ENCODE data around the gene NEUROD4.

Gene NEUROD4

GRCh38 chr12:54998958-54999510 lies 20.7 kb upstream of the NEUROD4 start:
- DNase-seq: no peak

GRCh38 chr12:55001198-55001868 lies 18.4 kb upstream of the NEUROD4 start:
- no peak for DNase-seq

GRCh38 chr12:55002355-55002754 lies 17.4 kb upstream of the NEUROD4 start:
- DNase-seq: no peak

- no peak for DNase-seq
Measured at GRCh38 chr12:55008944-55009585, 10.7 kb upstream of the NEUROD4 start.

- no peak for DNase-seq
Measured at GRCh38 chr12:55017416-55017925, 2.3 kb upstream of the NEUROD4 start.

- DNase-seq: no peak
Measured at GRCh38 chr12:55024575-55024974, 4.8 kb downstream of the NEUROD4 start.

- no peak for DNase-seq
Measured at GRCh38 chr12:55025508-55025907, 5.7 kb downstream of the NEUROD4 start.

- no peak for DNase-seq
Measured at GRCh38 chr12:55034218-55034617, 14.4 kb downstream of the NEUROD4 start.

- no peak for DNase-seq
Measured at GRCh38 chr12:55036326-55037115, 16.7 kb downstream of the NEUROD4 start.

- DNase-seq: no peak
Measured at GRCh38 chr12:55037351-55037987, 17.7 kb downstream of the NEUROD4 start.

GRCh38 chr12:55039395-55040354 lies 19.9 kb downstream of the NEUROD4 start:
- no peak for DNase-seq

GRCh38 chr12:55041345-55042055 lies 21.7 kb downstream of the NEUROD4 start:
- no peak for DNase-seq

- no peak for DNase-seq
Measured at GRCh38 chr12:55043542-55043941, 23.8 kb downstream of the NEUROD4 start.

- no peak for DNase-seq
Measured at GRCh38 chr12:55044135-55044534, 24.4 kb downstream of the NEUROD4 start.

- no peak for DNase-seq
Measured at GRCh38 chr12:55049676-55050075, 29.9 kb downstream of the NEUROD4 start.

- DNase-seq: no peak
Measured at GRCh38 chr12:55051197-55051947, 31.6 kb downstream of the NEUROD4 start.

GRCh38 chr12:55057481-55057880 lies 37.7 kb downstream of the NEUROD4 start:
- no peak for DNase-seq

GRCh38 chr12:55058082-55058481 lies 38.3 kb downstream of the NEUROD4 start:
- DNase-seq: no peak

GRCh38 chr12:55058776-55059175 lies 39.0 kb downstream of the NEUROD4 start:
- DNase-seq: no peak

- DNase-seq: peak; percentile 69
Measured at GRCh38 chr12:55060470-55060869, 40.7 kb downstream of the NEUROD4 start.
